GM20431 (cell line): ENCODE measurements around the gene FADD.

ENCODE experiments used
- in situ Hi-C: fragments of 300-500 bp; cut with MseI, MboI; formaldehyde crosslinking; loops from one replicate; pipeline ENCODE4 v1.15.0; 2020; ENCODE audit warnings: low sequenced_read_pairs; ENCODE audit not compliant: unreplicated experiment

Gene FADD

GRCh38 chr11:70226967-70227366 is 23.9 kb downstream of the FADD start:
- in situ Hi-C loops, result no loop called here

- in situ Hi-C loops, result no loop called here
Measured at GRCh38 chr11:70229737-70230136, 26.6 kb downstream of the FADD start.

GRCh38 chr11:70230151-70230839 is 27.2 kb downstream of the FADD start:
- in situ Hi-C loops, result no loop called here

GRCh38 chr11:70230840-70231710 is 28.0 kb downstream of the FADD start:
- in situ Hi-C loops, result no loop called here

GRCh38 chr11:70233034-70233433 is 29.9 kb downstream of the FADD start:
- in situ Hi-C loops, result no loop called here

- in situ Hi-C loops, result no loop called here
Measured at GRCh38 chr11:70233511-70233934, 30.4 kb downstream of the FADD start.

- in situ Hi-C loops, result no loop called here
Measured at GRCh38 chr11:70233962-70234361, 30.9 kb downstream of the FADD start.

GRCh38 chr11:70240337-70240736 is 37.2 kb downstream of the FADD start:
- in situ Hi-C loops, result no loop called here

GRCh38 chr11:70241709-70242108 is 38.6 kb downstream of the FADD start:
- in situ Hi-C loops, result no loop called here

- in situ Hi-C loops, result no loop called here
Measured at GRCh38 chr11:70242885-70243284, 39.8 kb downstream of the FADD start.

GRCh38 chr11:70243912-70244652 is 41.0 kb downstream of the FADD start:
- in situ Hi-C loops, result no loop called here

- in situ Hi-C loops, result no loop called here
Measured at GRCh38 chr11:70244698-70245097, 41.6 kb downstream of the FADD start.

- in situ Hi-C loops, result no loop called here
Measured at GRCh38 chr11:70246196-70246595, 43.1 kb downstream of the FADD start.

GRCh38 chr11:70247042-70247709 is 44.1 kb downstream of the FADD start:
- in situ Hi-C loops, result no loop called here

GRCh38 chr11:70247710-70248072 is 44.6 kb downstream of the FADD start:
- in situ Hi-C loops, result no loop called here

- in situ Hi-C loops, result no loop called here
Measured at GRCh38 chr11:70250876-70251658, 48.0 kb downstream of the FADD start.

- in situ Hi-C loops, result no loop called here
Measured at GRCh38 chr11:70251659-70252321, 48.7 kb downstream of the FADD start.

- in situ Hi-C loops, result no loop called here
Measured at GRCh38 chr11:70252844-70253243, 49.7 kb downstream of the FADD start.

- in situ Hi-C loops, result no loop called here
Measured at GRCh38 chr11:70255477-70256116, 52.5 kb downstream of the FADD start.
